Measurements from ENCODE around the gene CCRL2.

CCRL2 gene

GRCh38 chr3:46367811-46368210 lies 39.2 kb upstream of the CCRL2 start:
- no peak overlapping the region for H2AK5ac ChIP-seq (ENCODE audit: low read depth, low read length)
- H4K8ac ChIP-seq (ENCODE audit: low read depth, low read length), result no peak overlapping the region
- no peaks in the 10 kb centered on the region for H3K79me1 ChIP-seq (ENCODE audit: low read depth, low read length)
- no peak overlapping the region for H2BK12ac ChIP-seq (ENCODE audit: low read length)
- no peak overlapping the region for H3K4ac ChIP-seq (ENCODE audit: low read length)
- no peaks in the 10 kb centered on the region for H3K4me1 ChIP-seq (ENCODE audit: control insufficient read depth in 2 of 2, insufficient read depth in 1 of 2, low read depth in 1 of 2, low read length in 2 of 2)
- H3K9me3 ChIP-seq (replicated peaks in 1 of 2; ENCODE audit: control insufficient read depth in 2 of 2, insufficient read depth in 1 of 2, low read depth in 1 of 2, low read length in 2 of 2), result no peaks in the 10 kb centered on the region
- no peak overlapping the region for H4K91ac ChIP-seq (ENCODE audit: low read depth, low read length, poor library complexity)
- H3K36me3 ChIP-seq (replicated peaks in 1 of 2; ENCODE audit: control insufficient read depth in 2 of 2, insufficient read depth in 2 of 2, low read length in 2 of 2), result no peaks in the 10 kb centered on the region
- no peak overlapping the region for H3K27ac ChIP-seq (replicated peaks; ENCODE audit: low read length)
- H3K9ac ChIP-seq (ENCODE audit: low read depth, low read length, poor library complexity), result no peak overlapping the region
- no peak overlapping the region for H2BK15ac ChIP-seq (ENCODE audit: low read length)
- H2AFZ ChIP-seq (ENCODE audit: low read length), result no peak overlapping the region
- H3K27me3 ChIP-seq (ENCODE audit: control insufficient read depth in 3 of 3, insufficient read depth in 3 of 3, low read depth in 1 of 3, low read length in 3 of 3), result peaks cover 0 to 4% (median 0%) of the 10 kb centered on the region in 3 experiments
- H3K23ac ChIP-seq (ENCODE audit: low read depth, low read length, poor library complexity), result no peak overlapping the region
- H3K4me3 ChIP-seq (ENCODE audit: low read length in 2 of 2), result no peak overlapping the region
- H3K14ac ChIP-seq (ENCODE audit: low read length), result no peak overlapping the region
- no peak overlapping the region for H3K18ac ChIP-seq (ENCODE audit: low read length)
- no peak overlapping the region for H3K4me2 ChIP-seq (ENCODE audit: insufficient read depth, low read length, poor library complexity, severe bottlenecking)
- WGBS, 2 donors (ENCODE audit: extremely low coverage in 2 of 2, insufficient read length in 2 of 2, insufficient replicate concordance in 1 of 2), result no CpG with 5 or more reads among the region's 5 CpGs
- H2BK5ac ChIP-seq (ENCODE audit: low read length), result no peak overlapping the region
- no peak for DNase-seq (ENCODE audit: low spot score)
- no peak overlapping the region for H2BK120ac ChIP-seq (ENCODE audit: low read depth, low read length)

DNA sequence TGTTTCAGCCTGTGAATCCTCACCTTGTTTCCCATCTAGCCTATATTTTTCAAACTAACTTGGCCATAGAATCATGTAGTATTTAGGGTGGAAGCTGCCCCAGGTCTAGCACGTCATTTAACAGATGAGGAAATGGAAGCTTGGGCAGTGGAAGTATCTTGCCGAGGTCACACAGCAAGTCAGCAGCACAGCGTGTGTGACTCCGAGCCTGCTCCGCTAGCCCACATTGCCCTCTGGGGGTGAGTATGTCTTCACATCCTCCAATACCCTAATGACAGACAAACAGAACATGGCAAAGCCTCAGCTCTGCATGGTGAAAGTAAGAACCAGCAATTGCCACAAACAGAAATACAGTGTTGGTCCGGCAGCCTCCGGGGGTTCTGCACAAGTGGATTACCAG lies 38.5 kb upstream of the CCRL2 start:
- no peak overlapping the region for H3K4ac ChIP-seq (ENCODE audit: low read length)
- no peak overlapping the region for H2BK5ac ChIP-seq (ENCODE audit: low read length)
- H3K9ac ChIP-seq (ENCODE audit: low read depth, low read length, poor library complexity), result no peak overlapping the region
- H3K4me1 ChIP-seq (ENCODE audit: control insufficient read depth in 2 of 2, insufficient read depth in 1 of 2, low read depth in 1 of 2, low read length in 2 of 2), result no peaks in the 10 kb centered on the region
- no peak overlapping the region for H3K14ac ChIP-seq (ENCODE audit: low read length)
- H3K4me3 ChIP-seq (ENCODE audit: low read length in 2 of 2), result no peak overlapping the region
- no peak overlapping the region for H3K27ac ChIP-seq (replicated peaks; ENCODE audit: low read length)
- H3K27me3 ChIP-seq (ENCODE audit: control insufficient read depth in 3 of 3, insufficient read depth in 3 of 3, low read depth in 1 of 3, low read length in 3 of 3), result peaks cover 0 to 4% (median 0%) of the 10 kb centered on the region in 3 experiments
- H4K8ac ChIP-seq (ENCODE audit: low read depth, low read length), result no peak overlapping the region
- DNase-seq (ENCODE audit: low spot score), result no peak
- no peak overlapping the region for H4K91ac ChIP-seq (ENCODE audit: low read depth, low read length, poor library complexity)
- no peaks in the 10 kb centered on the region for H3K9me3 ChIP-seq (replicated peaks in 1 of 2; ENCODE audit: control insufficient read depth in 2 of 2, insufficient read depth in 1 of 2, low read depth in 1 of 2, low read length in 2 of 2)
- no peaks in the 10 kb centered on the region for H3K36me3 ChIP-seq (replicated peaks in 1 of 2; ENCODE audit: control insufficient read depth in 2 of 2, insufficient read depth in 2 of 2, low read length in 2 of 2)
- H3K79me1 ChIP-seq (ENCODE audit: low read depth, low read length), result no peaks in the 10 kb centered on the region
- no peak overlapping the region for H3K23ac ChIP-seq (ENCODE audit: low read depth, low read length, poor library complexity)
- no peak overlapping the region for H2AK5ac ChIP-seq (ENCODE audit: low read depth, low read length)
- H2BK120ac ChIP-seq (ENCODE audit: low read depth, low read length), result no peak overlapping the region
- H2AFZ ChIP-seq (ENCODE audit: low read length), result no peak overlapping the region
- no CpG with 5 or more reads among the region's 7 CpGs for WGBS, 2 donors (ENCODE audit: extremely low coverage in 2 of 2, insufficient read length in 2 of 2, insufficient replicate concordance in 1 of 2)
- no peak overlapping the region for H3K18ac ChIP-seq (ENCODE audit: low read length)
- H2BK12ac ChIP-seq (ENCODE audit: low read length), result no peak overlapping the region
- no peak overlapping the region for H2BK15ac ChIP-seq (ENCODE audit: low read length)
- H3K4me2 ChIP-seq (ENCODE audit: insufficient read depth, low read length, poor library complexity, severe bottlenecking), result no peak overlapping the region

DNA sequence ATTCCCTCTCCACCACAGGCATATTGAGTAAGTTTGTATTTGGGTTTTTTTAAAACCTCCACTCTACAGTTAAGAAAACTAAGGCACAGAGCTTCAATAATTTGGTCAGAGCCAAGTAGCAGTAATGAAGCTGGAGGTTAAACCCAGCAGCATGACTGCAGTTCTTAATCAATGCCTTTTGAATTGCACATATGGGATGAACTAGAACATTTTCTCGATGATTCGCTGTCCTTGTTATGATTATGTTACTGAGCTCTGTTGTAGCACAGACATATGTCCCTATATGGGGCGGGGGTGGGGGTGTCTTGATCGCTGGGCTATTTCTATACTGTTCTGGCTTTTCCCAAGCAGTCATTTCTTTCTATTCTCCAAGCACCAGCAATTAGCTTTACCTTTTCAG lies 37.9 kb upstream of the CCRL2 start:
- no peak overlapping the region for H2AFZ ChIP-seq (ENCODE audit: low read length)
- no peak overlapping the region for H3K14ac ChIP-seq (ENCODE audit: low read length)
- no peak for DNase-seq (ENCODE audit: low spot score)
- no peak overlapping the region for H2BK5ac ChIP-seq (ENCODE audit: low read length)
- no peak overlapping the region for H2AK5ac ChIP-seq (ENCODE audit: low read depth, low read length)
- no peak overlapping the region for H2BK12ac ChIP-seq (ENCODE audit: low read length)
- H3K4me1 ChIP-seq (ENCODE audit: control insufficient read depth in 2 of 2, insufficient read depth in 1 of 2, low read depth in 1 of 2, low read length in 2 of 2), result no peaks in the 10 kb centered on the region
- no peak overlapping the region for H2BK120ac ChIP-seq (ENCODE audit: low read depth, low read length)
- no peak overlapping the region for H3K4ac ChIP-seq (ENCODE audit: low read length)
- H3K27ac ChIP-seq (replicated peaks; ENCODE audit: low read length), result no peak overlapping the region
- no peaks in the 10 kb centered on the region for H3K36me3 ChIP-seq (replicated peaks in 1 of 2; ENCODE audit: control insufficient read depth in 2 of 2, insufficient read depth in 2 of 2, low read length in 2 of 2)
- H4K8ac ChIP-seq (ENCODE audit: low read depth, low read length), result no peak overlapping the region
- no peak overlapping the region for H3K23ac ChIP-seq (ENCODE audit: low read depth, low read length, poor library complexity)
- H3K27me3 ChIP-seq (ENCODE audit: control insufficient read depth in 3 of 3, insufficient read depth in 3 of 3, low read depth in 1 of 3, low read length in 3 of 3), result peaks cover 0 to 4% (median 0%) of the 10 kb centered on the region in 3 experiments
- no peak overlapping the region for H2BK15ac ChIP-seq (ENCODE audit: low read length)
- no peak overlapping the region for H3K18ac ChIP-seq (ENCODE audit: low read length)
- H3K9me3 ChIP-seq (replicated peaks in 1 of 2; ENCODE audit: control insufficient read depth in 2 of 2, insufficient read depth in 1 of 2, low read depth in 1 of 2, low read length in 2 of 2), result no peaks in the 10 kb centered on the region
- H3K79me1 ChIP-seq (ENCODE audit: low read depth, low read length), result no peaks in the 10 kb centered on the region
- no CpG with 5 or more reads among the region's 4 CpGs for WGBS, 2 donors (ENCODE audit: extremely low coverage in 2 of 2, insufficient read length in 2 of 2, insufficient replicate concordance in 1 of 2)
- H3K4me2 ChIP-seq (ENCODE audit: insufficient read depth, low read length, poor library complexity, severe bottlenecking), result no peak overlapping the region
- no peak overlapping the region for H3K9ac ChIP-seq (ENCODE audit: low read depth, low read length, poor library complexity)
- no peak overlapping the region for H4K91ac ChIP-seq (ENCODE audit: low read depth, low read length, poor library complexity)
- H3K4me3 ChIP-seq (ENCODE audit: low read length in 2 of 2), result no peak overlapping the region

DNA sequence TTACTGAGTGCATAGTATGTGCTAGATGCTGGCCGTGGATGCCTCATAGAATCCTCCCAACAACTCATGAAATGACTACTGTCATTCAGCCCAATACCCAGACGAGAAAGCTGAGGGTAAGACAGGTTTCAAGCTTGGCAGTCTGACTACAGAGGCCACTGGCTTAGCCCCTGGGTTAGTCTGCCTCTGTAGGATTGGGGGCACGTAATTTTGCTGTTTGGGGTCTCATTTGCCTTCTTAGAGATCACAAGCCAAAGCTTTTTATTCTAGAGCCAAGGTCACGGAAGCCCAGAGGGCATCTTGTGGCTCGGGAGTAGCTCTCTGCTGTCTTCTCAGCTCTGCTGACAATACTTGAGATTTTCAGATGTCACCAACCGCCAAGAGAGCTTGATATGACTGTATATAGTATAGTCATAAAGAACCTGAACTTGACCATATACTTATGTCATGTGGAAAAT lies 37.4 kb upstream of the CCRL2 start:
- no peak overlapping the region for H3K18ac ChIP-seq (ENCODE audit: low read length)
- WGBS, 2 donors (ENCODE audit: extremely low coverage in 2 of 2, insufficient read length in 2 of 2, insufficient replicate concordance in 1 of 2), result no CpG with 5 or more reads among the region's 6 CpGs
- H3K27ac ChIP-seq (replicated peaks; ENCODE audit: low read length), result no peak overlapping the region
- no peak overlapping the region for H2BK5ac ChIP-seq (ENCODE audit: low read length)
- H3K14ac ChIP-seq (ENCODE audit: low read length), result no peak overlapping the region
- H3K36me3 ChIP-seq (replicated peaks in 1 of 2; ENCODE audit: control insufficient read depth in 2 of 2, insufficient read depth in 2 of 2, low read length in 2 of 2), result no peaks in the 10 kb centered on the region
- H3K4me2 ChIP-seq (ENCODE audit: insufficient read depth, low read length, poor library complexity, severe bottlenecking), result no peak overlapping the region
- H3K4me3 ChIP-seq (ENCODE audit: low read length in 2 of 2), result no peak overlapping the region
- no peak overlapping the region for H2AFZ ChIP-seq (ENCODE audit: low read length)
- no peak overlapping the region for H3K4ac ChIP-seq (ENCODE audit: low read length)
- H2BK15ac ChIP-seq (ENCODE audit: low read length), result no peak overlapping the region
- no peak overlapping the region for H4K91ac ChIP-seq (ENCODE audit: low read depth, low read length, poor library complexity)
- no peak overlapping the region for H2BK12ac ChIP-seq (ENCODE audit: low read length)
- no peak overlapping the region for H4K8ac ChIP-seq (ENCODE audit: low read depth, low read length)
- no peaks in the 10 kb centered on the region for H3K4me1 ChIP-seq (ENCODE audit: control insufficient read depth in 2 of 2, insufficient read depth in 1 of 2, low read depth in 1 of 2, low read length in 2 of 2)
- H3K27me3 ChIP-seq (ENCODE audit: control insufficient read depth in 3 of 3, insufficient read depth in 3 of 3, low read depth in 1 of 3, low read length in 3 of 3), result peaks cover 0 to 4% (median 0%) of the 10 kb centered on the region in 3 experiments
- DNase-seq (ENCODE audit: low spot score), result no peak
- H2BK120ac ChIP-seq (ENCODE audit: low read depth, low read length), result no peak overlapping the region
- H2AK5ac ChIP-seq (ENCODE audit: low read depth, low read length), result no peak overlapping the region
- no peaks in the 10 kb centered on the region for H3K9me3 ChIP-seq (replicated peaks in 1 of 2; ENCODE audit: control insufficient read depth in 2 of 2, insufficient read depth in 1 of 2, low read depth in 1 of 2, low read length in 2 of 2)
- H3K9ac ChIP-seq (ENCODE audit: low read depth, low read length, poor library complexity), result no peak overlapping the region
- H3K23ac ChIP-seq (ENCODE audit: low read depth, low read length, poor library complexity), result no peak overlapping the region
- H3K79me1 ChIP-seq (ENCODE audit: low read depth, low read length), result no peaks in the 10 kb centered on the region
